ENCODE measurements around the gene ARID1A.

The ARID1A gene

GRCh38 chr1:26788515-26788785, 92.6 kb downstream of the ARID1A start:
- peak overlapping the region; percentile 61 for H3K4me3 ChIP-seq (ENCODE audit: low read depth, low read length)
- no peak for TF ChIP-seq CTCF (IDR thresholded peaks at IDR 0.05; ENCODE audit: low read depth, low read length)

GRCh38 chr1:26788836-26789611, 93.2 kb downstream of the ARID1A start:
- TF ChIP-seq CTCF (IDR thresholded peaks at IDR 0.05; ENCODE audit: low read depth, low read length): peak; percentile 89
- peak overlapping the region; percentile 61 for H3K4me3 ChIP-seq (ENCODE audit: low read depth, low read length)

GRCh38 chr1:26789612-26789865, 93.7 kb downstream of the ARID1A start:
- no peak overlapping the region for H3K4me3 ChIP-seq (ENCODE audit: low read depth, low read length)
- no peak for TF ChIP-seq CTCF (IDR thresholded peaks at IDR 0.05; ENCODE audit: low read depth, low read length)

GRCh38 chr1:26789931-26790330, 94.1 kb downstream of the ARID1A start:
- TF ChIP-seq CTCF (IDR thresholded peaks at IDR 0.05; ENCODE audit: low read depth, low read length): no peak
- no peak overlapping the region for H3K4me3 ChIP-seq (ENCODE audit: low read depth, low read length)

GRCh38 chr1:26790551-26790953, 94.7 kb downstream of the ARID1A start:
- H3K4me3 ChIP-seq (ENCODE audit: low read depth, low read length): no peak overlapping the region
- no peak for TF ChIP-seq CTCF (IDR thresholded peaks at IDR 0.05; ENCODE audit: low read depth, low read length)

- H3K4me3 ChIP-seq (ENCODE audit: low read depth, low read length): no peak overlapping the region
- no peak for TF ChIP-seq CTCF (IDR thresholded peaks at IDR 0.05; ENCODE audit: low read depth, low read length)
Observed at GRCh38 chr1:26791148-26791547, 95.3 kb downstream of the ARID1A start.

GRCh38 chr1:26791626-26792025, 95.8 kb downstream of the ARID1A start:
- no peak for TF ChIP-seq CTCF (IDR thresholded peaks at IDR 0.05; ENCODE audit: low read depth, low read length)
- H3K4me3 ChIP-seq (ENCODE audit: low read depth, low read length): no peak overlapping the region
